GM23338 (cell line): ENCODE results near the gene XKR7.

Experiments used
- CREB1 ChIP-seq: fragments of 250-450 bp; sonication (Bioruptor Pico); IDR thresholded peaks from 2 replicates; pipeline ENCODE4 v1.5.0; 2020; ENCODE audit warnings: low read depth, mild to moderate bottlenecking, moderate library complexity
- CTCF ChIP-seq, 2 experiments: fragments of 200-600 bp in 1 of 2; sonication (generic) in 1 of 2; conservative IDR thresholded peaks; 2 replicates each; pipeline versions ENCODE4 v1.5.1 to v1.6.1; 2016 to 2017; ENCODE audit warnings: antibody characterized with exemption in 2 of 2, low read depth in 2 of 2, mild to moderate bottlenecking in 2 of 2, moderate library complexity in 1 of 2
- ETS1 ChIP-seq: IDR thresholded peaks from 2 replicates; pipeline ENCODE4 v1.6.1; 2016; ENCODE audit warnings: antibody characterized with exemption
- EZH2 ChIP-seq: fragments of 200-600 bp; sonication (generic); IDR thresholded peaks from one replicate; pipeline ENCODE4 v1.8.0; 2017; ENCODE audit warnings: antibody characterized with exemption, mild to moderate bottlenecking, low read depth; ENCODE audit not compliant: unreplicated experiment
- EZH2phosphoT487 ChIP-seq: fragments of 200-600 bp; sonication (generic); IDR thresholded peaks from one replicate; pipeline ENCODE4 v1.8.1; 2018; ENCODE audit warnings: antibody characterized with exemption; ENCODE audit not compliant: unreplicated experiment
- JUNB ChIP-seq: IDR thresholded peaks from one replicate; pipeline ENCODE4 v1.6.1; 2016; ENCODE audit warnings: antibody characterized with exemption; ENCODE audit not compliant: unreplicated experiment
- POLR2AphosphoS5 ChIP-seq: IDR thresholded peaks from 2 replicates; pipeline ENCODE4 v1.6.1; 2016; ENCODE audit warnings: antibody characterized with exemption, low read depth
- REST ChIP-seq: IDR thresholded peaks from one replicate; pipeline ENCODE4 v1.6.1; 2018; ENCODE audit warnings: antibody characterized with exemption; ENCODE audit not compliant: unreplicated experiment

GRCh38 chr20:32034581-32035425 lies 66.9 kb downstream of the XKR7 start:
- TF ChIP-seq CTCF (conservative IDR thresholded peaks at IDR 0.05; ENCODE audit: low read depth in 2 of 2): peak; percentile 48 to 73
- no peak for TF ChIP-seq REST
- no peak for TF ChIP-seq POLR2AphosphoS5
- TF ChIP-seq EZH2phosphoT487: no peak
- no peak for TF ChIP-seq EZH2
- TF ChIP-seq CREB1 (CRISPR knock-in tag): no peak
- TF ChIP-seq JUNB: no peak
- no peak for TF ChIP-seq ETS1
